ENCODE results near the gene BEAN1.

DNA sequence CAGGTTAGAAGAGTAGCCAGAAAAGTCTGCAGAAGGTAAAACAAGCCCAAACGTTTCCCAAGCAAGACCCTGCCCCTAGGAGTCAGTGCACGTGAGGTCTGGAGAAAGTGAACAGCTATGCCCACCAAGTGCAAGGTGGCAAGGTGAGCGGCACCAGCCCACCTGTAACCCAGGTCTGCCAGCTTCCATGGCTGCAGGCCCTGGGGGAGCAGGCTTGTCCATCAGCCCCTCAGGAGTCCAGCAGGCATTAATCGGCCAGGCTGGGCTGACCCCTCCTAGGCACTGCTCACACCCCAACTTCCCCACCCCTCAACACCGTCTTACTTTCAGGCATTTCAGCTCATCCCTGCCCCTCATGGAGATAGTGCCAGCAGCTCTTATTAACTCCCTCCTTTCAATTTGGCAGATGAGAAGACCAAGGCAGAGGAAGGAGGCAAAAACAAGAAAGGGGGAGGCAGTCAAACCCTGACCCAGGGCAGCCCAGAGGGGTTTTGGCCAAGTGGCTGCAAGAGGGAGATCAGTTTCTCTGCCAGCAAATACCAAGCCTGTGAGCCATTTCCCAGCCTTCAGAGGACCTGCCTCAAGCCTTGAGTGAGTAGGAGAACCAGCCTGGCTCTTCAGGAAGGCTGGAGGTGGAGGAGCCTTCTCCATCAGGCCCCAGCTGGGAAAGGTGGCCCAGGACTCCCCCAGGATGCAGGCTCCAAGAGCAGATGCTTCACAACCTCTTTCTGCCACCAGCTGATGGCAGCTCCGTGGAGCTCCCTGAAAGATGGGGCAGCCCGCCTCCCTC is 14.7 kb downstream of the BEAN1 start:
- TF ChIP-seq, protein P1, sequence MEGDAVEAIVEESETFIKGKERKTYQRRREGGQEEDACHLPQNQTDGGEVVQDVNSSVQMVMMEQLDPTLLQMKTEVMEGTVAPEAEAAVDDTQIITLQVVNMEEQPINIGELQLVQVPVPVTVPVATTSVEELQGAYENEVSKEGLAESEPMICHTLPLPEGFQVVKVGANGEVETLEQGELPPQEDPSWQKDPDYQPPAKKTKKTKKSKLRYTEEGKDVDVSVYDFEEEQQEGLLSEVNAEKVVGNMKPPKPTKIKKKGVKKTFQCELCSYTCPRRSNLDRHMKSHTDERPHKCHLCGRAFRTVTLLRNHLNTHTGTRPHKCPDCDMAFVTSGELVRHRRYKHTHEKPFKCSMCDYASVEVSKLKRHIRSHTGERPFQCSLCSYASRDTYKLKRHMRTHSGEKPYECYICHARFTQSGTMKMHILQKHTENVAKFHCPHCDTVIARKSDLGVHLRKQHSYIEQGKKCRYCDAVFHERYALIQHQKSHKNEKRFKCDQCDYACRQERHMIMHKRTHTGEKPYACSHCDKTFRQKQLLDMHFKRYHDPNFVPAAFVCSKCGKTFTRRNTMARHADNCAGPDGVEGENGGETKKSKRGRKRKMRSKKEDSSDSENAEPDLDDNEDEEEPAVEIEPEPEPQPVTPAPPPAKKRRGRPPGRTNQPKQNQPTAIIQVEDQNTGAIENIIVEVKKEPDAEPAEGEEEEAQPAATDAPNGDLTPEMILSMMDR (IDR thresholded peaks at IDR 0.05), result no peak
- no peak for TF ChIP-seq POLR2AphosphoS5 (IDR thresholded peaks at IDR 0.05)
